Measurements from ENCODE around the gene CCR5AS.
"Not testable (repeated sequence)": the region's sequence is repeated elsewhere in the genome, so short reads cannot be mapped to it uniquely, and the experiment has no call there.

CCR5AS gene

GRCh38 chr3:46405301-46406019, 1.4 kb downstream of the CCR5AS start:
- DNase-seq (ENCODE audit: low read depth in 2 of 2) = no peak

GRCh38 chr3:46402902-46403301, 4.0 kb downstream of the CCR5AS start:
- not testable (repeated sequence) for DNase-seq (ENCODE audit: low read depth in 2 of 2)

GRCh38 chr3:46401579-46401978, 5.3 kb downstream of the CCR5AS start:
- no peak for DNase-seq (ENCODE audit: low read depth in 2 of 2)

GRCh38 chr3:46400846-46401245, 6.0 kb downstream of the CCR5AS start:
- DNase-seq (ENCODE audit: low read depth in 2 of 2) = no peak

- no peak for DNase-seq (ENCODE audit: low read depth in 2 of 2)
Observed at GRCh38 chr3:46400000-46400734, 6.7 kb downstream of the CCR5AS start.

GRCh38 chr3:46399557-46399956, 7.3 kb downstream of the CCR5AS start:
- DNase-seq (ENCODE audit: low read depth in 2 of 2) = no peak

GRCh38 chr3:46399098-46399497, 7.8 kb downstream of the CCR5AS start:
- DNase-seq (ENCODE audit: low read depth in 2 of 2) = no peak

GRCh38 chr3:46398186-46398955, 8.5 kb downstream of the CCR5AS start:
- no peak for DNase-seq (ENCODE audit: low read depth in 2 of 2)

- no peak for DNase-seq (ENCODE audit: low read depth in 2 of 2)
Observed at GRCh38 chr3:46397111-46397510, 9.8 kb downstream of the CCR5AS start.

GRCh38 chr3:46395766-46396530, 10.9 kb downstream of the CCR5AS start:
- no peak for DNase-seq (ENCODE audit: low read depth in 2 of 2)

GRCh38 chr3:46395210-46395661, 11.6 kb downstream of the CCR5AS start:
- DNase-seq (ENCODE audit: low read depth in 2 of 2) = no peak

- no peak for DNase-seq (ENCODE audit: low read depth in 2 of 2)
Observed at GRCh38 chr3:46393554-46394434, 13.1 kb downstream of the CCR5AS start.

- DNase-seq (ENCODE audit: low read depth in 2 of 2) = no peak
Observed at GRCh38 chr3:46393011-46393410, 13.9 kb downstream of the CCR5AS start.

- DNase-seq (ENCODE audit: low read depth in 2 of 2) = not testable (repeated sequence)
Observed at GRCh38 chr3:46391526-46391925, 15.3 kb downstream of the CCR5AS start.

GRCh38 chr3:46389306-46389705, 17.6 kb downstream of the CCR5AS start:
- no peak for DNase-seq (ENCODE audit: low read depth in 2 of 2)

- not testable (repeated sequence) for DNase-seq (ENCODE audit: low read depth in 2 of 2)
Observed at GRCh38 chr3:46388847-46389246, 18.0 kb downstream of the CCR5AS start.

GRCh38 chr3:46386205-46386604, 20.7 kb downstream of the CCR5AS start:
- no peak for DNase-seq (ENCODE audit: low read depth in 2 of 2)

GRCh38 chr3:46383951-46384330, 22.9 kb downstream of the CCR5AS start:
- DNase-seq (ENCODE audit: low read depth in 2 of 2) = no peak

- DNase-seq (ENCODE audit: low read depth in 2 of 2) = no peak
Observed at GRCh38 chr3:46383211-46383950, 23.5 kb downstream of the CCR5AS start.

- DNase-seq (ENCODE audit: low read depth in 2 of 2) = no peak
Observed at GRCh38 chr3:46381625-46382024, 25.2 kb downstream of the CCR5AS start.

Measured in activated CD8-positive, alpha-beta memory T cell treated with anti-CD3 and anti-CD28 coated beads for 4 hours (primary cell).